SH-SY5Y (cell line): ENCODE results near the gene FCRL1.

ENCODE experiments used
- GATA2 ChIP-seq: IDR thresholded peaks from 2 replicates; pipeline ENCODE4 v1.6.1; 2011; ENCODE audit warnings: mild to moderate bottlenecking, low read depth, low read length
- GATA3 ChIP-seq: IDR thresholded peaks from 2 replicates; pipeline ENCODE4 v1.6.1; 2011; ENCODE audit warnings: low read depth, mild to moderate bottlenecking, low read length, moderate library complexity

- TF ChIP-seq GATA3 = no peak
- TF ChIP-seq GATA2 = no peak
Observed at GRCh38 chr1:157813269-157813668, 6.7 kb downstream of the FCRL1 start.
